Measurements from ENCODE around the gene SLC38A7.

Gene SLC38A7

GRCh38 chr16:58615280-58615679 is 69.3 kb downstream of the SLC38A7 start:
- no peak for DNase-seq (ENCODE audit: extremely low read depth, low read depth)
- TF ChIP-seq, protein P1, sequence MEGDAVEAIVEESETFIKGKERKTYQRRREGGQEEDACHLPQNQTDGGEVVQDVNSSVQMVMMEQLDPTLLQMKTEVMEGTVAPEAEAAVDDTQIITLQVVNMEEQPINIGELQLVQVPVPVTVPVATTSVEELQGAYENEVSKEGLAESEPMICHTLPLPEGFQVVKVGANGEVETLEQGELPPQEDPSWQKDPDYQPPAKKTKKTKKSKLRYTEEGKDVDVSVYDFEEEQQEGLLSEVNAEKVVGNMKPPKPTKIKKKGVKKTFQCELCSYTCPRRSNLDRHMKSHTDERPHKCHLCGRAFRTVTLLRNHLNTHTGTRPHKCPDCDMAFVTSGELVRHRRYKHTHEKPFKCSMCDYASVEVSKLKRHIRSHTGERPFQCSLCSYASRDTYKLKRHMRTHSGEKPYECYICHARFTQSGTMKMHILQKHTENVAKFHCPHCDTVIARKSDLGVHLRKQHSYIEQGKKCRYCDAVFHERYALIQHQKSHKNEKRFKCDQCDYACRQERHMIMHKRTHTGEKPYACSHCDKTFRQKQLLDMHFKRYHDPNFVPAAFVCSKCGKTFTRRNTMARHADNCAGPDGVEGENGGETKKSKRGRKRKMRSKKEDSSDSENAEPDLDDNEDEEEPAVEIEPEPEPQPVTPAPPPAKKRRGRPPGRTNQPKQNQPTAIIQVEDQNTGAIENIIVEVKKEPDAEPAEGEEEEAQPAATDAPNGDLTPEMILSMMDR (IDR thresholded peaks at IDR 0.05; ENCODE audit: low read depth, low read length): no peak

All from AG09319 (cell line).